HG03108 (cell line): Measurements from ENCODE around the gene CDK18.
"Not testable (repeated sequence)": the region's sequence is repeated elsewhere in the genome, so short reads cannot be mapped to it uniquely, and the experiment has no call there.

Experiments
- ATAC-seq: cut with Tn5 transposase; IDR thresholded peaks from one replicate; pipeline ENCODE4 v1.9.1; 2021; ENCODE audit warnings: moderate library complexity; ENCODE audit not compliant: unreplicated experiment

Gene CDK18

GRCh38 chr1:205504311-205505075 is at the start of gene CDK18:
Gene CDK18 (plus strand): TSS chr1:205504669. CDS start chr1:205523168, 18,499 bp downstream.
- no peak for ATAC-seq

- no peak for ATAC-seq
Measured at GRCh38 chr1:205454903-205455335, 49.5 kb upstream of the CDK18 start.

- ATAC-seq, result no peak
Measured at GRCh38 chr1:205455581-205456382, 48.7 kb upstream of the CDK18 start, which contains the start of gene BLACAT1. Gene BLACAT1 (minus strand): TSS chr1:205456045.

GRCh38 chr1:205456383-205456867 is 48.0 kb upstream of the CDK18 start:
- ATAC-seq, result no peak

- no peak for ATAC-seq
Measured at GRCh38 chr1:205456868-205457745, 47.4 kb upstream of the CDK18 start.

- no peak for ATAC-seq
Measured at GRCh38 chr1:205458777-205459566, 45.5 kb upstream of the CDK18 start.

GRCh38 chr1:205465392-205465791 is 39.1 kb upstream of the CDK18 start:
- ATAC-seq, result no peak

- ATAC-seq, result no peak
Measured at GRCh38 chr1:205466595-205467220, 37.8 kb upstream of the CDK18 start.

GRCh38 chr1:205470131-205470530 is 34.3 kb upstream of the CDK18 start:
- no peak for ATAC-seq

GRCh38 chr1:205472737-205473441 is 31.6 kb upstream of the CDK18 start:
- ATAC-seq, result no peak

- no peak for ATAC-seq
Measured at GRCh38 chr1:205473475-205473874, 31.0 kb upstream of the CDK18 start.

- ATAC-seq, result no peak
Measured at GRCh38 chr1:205473966-205474365, 30.5 kb upstream of the CDK18 start.

- ATAC-seq, result no peak
Measured at GRCh38 chr1:205474571-205474970, 29.9 kb upstream of the CDK18 start.

- no peak for ATAC-seq
Measured at GRCh38 chr1:205475855-205476254, 28.6 kb upstream of the CDK18 start.

- no peak for ATAC-seq
Measured at GRCh38 chr1:205476648-205477047, 27.8 kb upstream of the CDK18 start.

- no peak for ATAC-seq
Measured at GRCh38 chr1:205477121-205477758, 27.2 kb upstream of the CDK18 start.

GRCh38 chr1:205477759-205478247 is 26.7 kb upstream of the CDK18 start:
- no peak for ATAC-seq

- ATAC-seq, result not testable (repeated sequence)
Measured at GRCh38 chr1:205478985-205479384, 25.5 kb upstream of the CDK18 start.
